HG02938 (cell line): ENCODE results near the gene DHFR2.
A peak's percentile ranks its signal among the peaks of the same experiment; 100 is the strongest.
"Not testable (repeated sequence)": the region's sequence is repeated elsewhere in the genome, so short reads cannot be mapped to it uniquely, and the experiment has no call there.

Experiments
- ATAC-seq: cut with Tn5 transposase; IDR thresholded peaks from one replicate; pipeline ENCODE4 v1.9.1; 2021; ENCODE audit warnings: mild to moderate bottlenecking, moderate library complexity; ENCODE audit not compliant: unreplicated experiment

Gene DHFR2

GRCh38 chr3:94062513-94063404, at the start of gene DHFR2, which contains the start of gene NSUN3:
DHFR2 (minus strand) TSS chr3:94062916; CDS start chr3:94061511, 1,405 bp downstream.
NSUN3 (plus strand) TSS chr3:94063061; CDS start chr3:94063127, 66 bp downstream.
- peak; percentile 91 for ATAC-seq

- no peak for ATAC-seq
Measured at GRCh38 chr3:94110854-94111253, 48.1 kb upstream of the DHFR2 start.

DNA sequence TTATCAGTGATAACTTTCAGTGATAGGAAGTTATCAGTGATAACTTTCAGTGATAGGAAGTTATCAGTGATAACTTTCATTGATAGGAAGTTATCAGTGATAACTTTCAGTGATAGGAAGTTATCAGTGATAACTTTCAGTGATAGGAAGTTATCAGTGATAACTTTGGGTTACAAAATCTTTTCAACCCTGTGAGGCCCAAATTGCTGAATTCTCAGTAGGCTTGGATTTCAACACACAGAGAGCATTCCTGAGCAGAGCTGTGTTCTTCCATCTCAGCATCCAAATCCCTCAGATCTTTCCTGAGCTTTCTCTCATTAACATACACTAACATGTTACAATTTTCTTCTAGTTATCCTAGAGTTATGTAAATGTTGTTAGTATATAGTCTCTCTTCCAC, 47.5 kb upstream of the DHFR2 start:
- ATAC-seq, result not testable (repeated sequence)

- no peak for ATAC-seq
Measured at GRCh38 chr3:94106268-94106667, 43.6 kb upstream of the DHFR2 start.

GRCh38 chr3:94101860-94102259, 39.1 kb upstream of the DHFR2 start:
- no peak for ATAC-seq

DNA sequence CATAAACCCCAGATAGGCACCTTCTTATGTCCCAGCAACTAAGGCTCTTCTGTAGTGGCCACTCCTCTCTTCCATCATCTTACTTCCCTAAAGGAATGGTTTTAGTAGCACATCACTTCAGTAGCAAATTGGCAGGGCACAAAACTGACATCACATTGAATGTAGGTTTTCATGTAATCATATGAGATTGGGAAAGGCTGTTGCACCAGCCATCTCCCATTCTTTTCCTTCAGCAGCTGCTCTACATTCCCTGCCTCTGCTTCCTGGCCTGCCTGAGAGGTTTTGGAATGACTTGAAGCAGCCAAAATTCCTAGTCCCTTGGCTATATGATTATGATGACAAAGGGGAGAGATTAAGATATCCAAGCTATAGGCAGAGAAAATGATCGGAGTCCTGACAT, 36.6 kb upstream of the DHFR2 start:
- no peak for ATAC-seq

DNA sequence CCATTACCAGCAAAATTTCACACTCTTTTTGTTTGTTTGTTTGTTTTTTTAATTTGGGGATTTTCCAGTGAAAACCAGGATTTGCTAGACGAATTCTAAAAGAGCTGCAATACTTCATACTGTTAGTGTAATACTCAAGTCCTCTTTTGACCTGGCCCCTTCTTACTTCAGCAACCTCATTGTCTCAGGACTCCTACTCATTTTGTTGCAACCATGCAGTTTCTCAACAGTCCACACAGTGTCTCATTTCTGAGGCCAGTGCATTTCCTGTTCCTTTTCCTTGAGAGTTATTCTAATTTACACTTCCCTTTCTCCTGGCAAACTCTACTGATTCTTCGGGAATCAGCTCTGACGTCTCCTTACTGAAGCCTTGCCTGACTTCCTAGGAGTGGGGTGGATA, 35.7 kb upstream of the DHFR2 start:
- no peak for ATAC-seq

GRCh38 chr3:94095111-94095510, 32.4 kb upstream of the DHFR2 start:
- ATAC-seq, result no peak

- ATAC-seq, result no peak
Measured at GRCh38 chr3:94093151-94093550, 30.4 kb upstream of the DHFR2 start.

- no peak for ATAC-seq
Measured at GRCh38 chr3:94092086-94092485, 29.4 kb upstream of the DHFR2 start.

DNA sequence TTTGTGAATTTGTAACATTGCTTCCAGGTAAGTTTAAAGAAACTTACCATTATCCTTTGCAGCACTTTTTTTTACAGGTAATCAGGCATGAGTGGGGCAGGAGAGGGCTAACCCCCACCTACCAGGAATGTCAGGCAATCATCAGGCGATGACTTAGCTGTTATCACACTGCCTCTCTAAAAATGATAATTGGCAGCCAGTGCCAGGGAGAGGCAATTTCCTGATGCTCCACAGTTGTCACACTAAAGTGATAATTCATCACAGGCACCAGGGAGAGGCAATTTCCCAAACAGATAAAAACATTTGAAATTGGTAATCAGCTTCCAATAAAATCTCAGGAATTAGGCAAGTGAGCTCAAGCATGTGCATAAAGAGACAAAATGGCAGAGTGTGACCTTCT, 26.4 kb upstream of the DHFR2 start:
- ATAC-seq, result no peak

- ATAC-seq, result peak; percentile 70
Measured at GRCh38 chr3:94083261-94083660, 20.5 kb upstream of the DHFR2 start.

- no peak for ATAC-seq
Measured at GRCh38 chr3:94082391-94082937, 19.7 kb upstream of the DHFR2 start.

- ATAC-seq, result no peak
Measured at GRCh38 chr3:94081884-94082283, 19.2 kb upstream of the DHFR2 start.

GRCh38 chr3:94080552-94080951, 17.8 kb upstream of the DHFR2 start:
- ATAC-seq, result not testable (repeated sequence)

GRCh38 chr3:94076055-94076454, 13.3 kb upstream of the DHFR2 start:
- no peak for ATAC-seq

- peak; percentile 89 for ATAC-seq
Measured at GRCh38 chr3:94071713-94072284, 9.1 kb upstream of the DHFR2 start.

DNA sequence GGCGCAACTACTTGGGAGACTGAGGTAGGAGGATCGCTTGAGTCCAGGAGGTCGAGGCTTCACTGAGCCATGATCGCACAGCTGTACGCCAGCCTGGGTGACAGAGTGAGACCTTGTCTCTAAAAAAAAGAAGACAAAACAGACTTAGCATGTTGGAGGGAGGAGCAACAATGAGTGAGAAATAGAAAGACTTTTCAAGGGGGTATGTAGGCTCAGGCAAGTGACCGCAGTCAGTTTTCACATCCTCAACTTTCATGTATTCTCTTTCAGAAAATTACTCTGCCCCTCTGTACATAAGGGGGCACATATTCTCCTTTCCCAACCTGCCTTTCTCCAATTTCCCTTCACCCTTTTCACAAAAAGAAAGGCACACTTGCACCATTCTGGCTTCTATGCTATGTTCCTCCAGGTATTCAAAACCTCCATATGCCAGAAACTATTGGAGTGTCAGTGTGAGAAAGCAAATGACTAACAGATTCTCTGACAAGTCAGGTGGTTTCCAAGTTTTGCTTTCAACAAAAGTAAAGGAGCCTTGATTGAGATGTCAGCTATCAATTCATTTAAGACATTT, 7.7 kb upstream of the DHFR2 start:
- ATAC-seq, result peak; percentile 41

- ATAC-seq, result no peak
Measured at GRCh38 chr3:94069194-94069813, 6.6 kb upstream of the DHFR2 start.

GRCh38 chr3:94066506-94067500, 4.1 kb upstream of the DHFR2 start:
- no peak for ATAC-seq
